Measurements from ENCODE around the gene KRT7. TPM values are rescaled to one million over a fixed set of nuclear protein-coding genes. Genes with fewer than 3 reads are reported as not detected.
A peak's percentile ranks its signal among the peaks of the same experiment; 100 is the strongest.

Gene KRT7
- total and polyA plus RNA-seq, 9 of the 15 experiments (the other 6 are each of a cell fraction or from before 2014, with no cell fraction given): 1.4 TPM; not detected in 8

- TF ChIP-seq E2F5 (CRISPR knock-in tag; IDR thresholded peaks at IDR 0.05) (no peak), TEAD2 (tag; IDR thresholded peaks at IDR 0.05) (no peak), ZNF449 (CRISPR knock-in tag; IDR thresholded peaks at IDR 0.05) (no peak), ZBTB2 (IDR thresholded peaks at IDR 0.05) (no peak), ZNF740 (CRISPR knock-in tag; IDR thresholded peaks at IDR 0.05) (no peak), ZNF740 (tag; IDR thresholded peaks at IDR 0.05) (0 out of 4 replicates have a peak, but pooled peaks of 1 of the 2 experiments have one; percentile 43), KLF6 (CRISPR knock-in tag; IDR thresholded peaks at IDR 0.05; ENCODE audit: borderline replicate concordance) (0 out of 2 replicates have a peak, but pooled peaks have one; percentile 8), ZMIZ1 (IDR thresholded peaks at IDR 0.05; ENCODE audit: low read depth in 2 of 2, low read length in 2 of 2) (no peak), NR2C2 (CRISPR knock-in tag; IDR thresholded peaks at IDR 0.05) (no peak), NR2C2 (tag; IDR thresholded peaks at IDR 0.05) (peak; percentile 11; the same call in 1 of the 2 replicates), ERF (CRISPR knock-in tag; IDR thresholded peaks at IDR 0.05) (no peak), ZNF695 (CRISPR knock-in tag; IDR thresholded peaks at IDR 0.05) (no peak), CXXC5 (CRISPR knock-in tag; IDR thresholded peaks at IDR 0.05) (no peak), TAL1 (IDR thresholded peaks at IDR 0.05) (no peak), MCM7 (IDR thresholded peaks at IDR 0.05) (no peak), ATF1 (CRISPR knock-in tag; IDR thresholded peaks at IDR 0.05) (no peak), ATF1 (tag; IDR thresholded peaks at IDR 0.05) (no peak), KLF1 (tag; IDR thresholded peaks at IDR 0.05) (peak; percentile 56), FOXO4 (CRISPR knock-in tag; IDR thresholded peaks at IDR 0.05) (no peak)
These were observed 47.9 kb downstream of the KRT7 start (continued) for GRCh38 chr12:52280796-52281560.

Measured in K562 (cell line).